SU-DHL-6 (cell line): Measurements from ENCODE around the gene SYPL1.

Source experiments
- EZH2phosphoT487 ChIP-seq: fragments of 200-600 bp; sonication (generic), shearing (Covaris generic); conservative IDR thresholded peaks from 2 replicates; pipeline ENCODE4 v1.6.1; 2018; ENCODE audit warnings: mild to moderate bottlenecking, antibody characterized with exemption, low read length, moderate library complexity, mixed read lengths
- TF ChIP-seq, protein P1 (sequence below): fragments of 200-600 bp; sonication (generic); IDR thresholded peaks from one replicate; pipeline ENCODE4 v1.5.1; 2017; ENCODE audit warnings: antibody characterized with exemption, mild to moderate bottlenecking, low read length, moderate library complexity; ENCODE audit not compliant: insufficient read depth, poor library complexity, severe bottlenecking

DNA sequence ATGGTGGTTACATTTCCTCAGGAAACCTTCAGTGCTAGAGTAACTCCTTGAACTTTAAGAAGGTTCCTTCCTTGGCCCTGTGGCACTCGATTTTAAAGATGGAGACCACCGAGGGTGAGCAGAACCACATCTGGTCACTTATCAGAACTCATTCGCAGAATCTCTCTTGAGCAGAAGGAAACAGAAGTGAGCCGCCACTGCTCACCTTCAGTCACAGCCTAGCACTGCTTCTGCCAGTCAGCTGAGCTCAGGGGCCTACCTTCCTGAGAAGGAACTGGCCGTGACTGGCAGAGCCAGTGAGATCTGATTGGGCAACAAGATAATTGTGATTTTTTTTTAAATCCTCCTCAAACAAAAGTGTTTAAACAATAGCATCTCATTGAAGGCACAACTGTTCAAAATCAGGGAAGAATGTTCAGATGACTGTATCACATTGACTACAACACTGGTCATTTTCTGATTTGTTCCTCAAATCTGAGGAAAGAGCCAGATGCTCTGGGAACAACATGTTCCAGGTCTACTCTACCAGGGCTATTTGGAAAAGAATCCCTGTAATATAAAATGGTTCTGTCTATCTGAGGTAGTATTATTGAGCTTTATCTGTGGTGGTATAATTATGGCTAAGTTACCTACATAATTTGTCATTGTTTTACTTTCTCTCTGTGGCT lies 2.7 kb upstream of the SYPL1 start:
- TF ChIP-seq, protein P1, sequence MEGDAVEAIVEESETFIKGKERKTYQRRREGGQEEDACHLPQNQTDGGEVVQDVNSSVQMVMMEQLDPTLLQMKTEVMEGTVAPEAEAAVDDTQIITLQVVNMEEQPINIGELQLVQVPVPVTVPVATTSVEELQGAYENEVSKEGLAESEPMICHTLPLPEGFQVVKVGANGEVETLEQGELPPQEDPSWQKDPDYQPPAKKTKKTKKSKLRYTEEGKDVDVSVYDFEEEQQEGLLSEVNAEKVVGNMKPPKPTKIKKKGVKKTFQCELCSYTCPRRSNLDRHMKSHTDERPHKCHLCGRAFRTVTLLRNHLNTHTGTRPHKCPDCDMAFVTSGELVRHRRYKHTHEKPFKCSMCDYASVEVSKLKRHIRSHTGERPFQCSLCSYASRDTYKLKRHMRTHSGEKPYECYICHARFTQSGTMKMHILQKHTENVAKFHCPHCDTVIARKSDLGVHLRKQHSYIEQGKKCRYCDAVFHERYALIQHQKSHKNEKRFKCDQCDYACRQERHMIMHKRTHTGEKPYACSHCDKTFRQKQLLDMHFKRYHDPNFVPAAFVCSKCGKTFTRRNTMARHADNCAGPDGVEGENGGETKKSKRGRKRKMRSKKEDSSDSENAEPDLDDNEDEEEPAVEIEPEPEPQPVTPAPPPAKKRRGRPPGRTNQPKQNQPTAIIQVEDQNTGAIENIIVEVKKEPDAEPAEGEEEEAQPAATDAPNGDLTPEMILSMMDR, result no peak
- no peak for TF ChIP-seq EZH2phosphoT487
